ENCODE results near the gene OR6B1. TPM values are rescaled to one million over a fixed set of nuclear protein-coding genes. Genes with fewer than 3 reads are reported as not detected.

Gene OR6B1
- total and polyA plus RNA-seq, 2 donors (not counting 3 experiments of a cell fraction or from before 2014, with no cell fraction given): not detected

- FAIRE-seq (no peak), DNase-seq (ENCODE audit: low read depth, low spot score) (no peak)
- BruUV-seq (replicated peaks): no TSS peak
- Histone ChIP-seq H3K27ac (ENCODE audit: insufficient read depth, low read depth, low read length) (no peak overlapping the region), H3K4me3 (replicated peaks in 1 of 3; ENCODE audit: insufficient read depth in 1 of 3, low read depth in 1 of 3, low read length in 3 of 3) (no peak overlapping the region), H2AFZ (ENCODE audit: low read depth, low read length) (no peak overlapping the region), H3K79me2 (ENCODE audit: control insufficient read depth, insufficient read depth, low read length) (no peaks in the 10 kb centered on the region), H3K9ac (replicated peaks; ENCODE audit: extremely low read depth, insufficient read depth, low read length) (no peak overlapping the region), H3K36me3 (ENCODE audit: control insufficient read depth in 2 of 2, extremely low read depth in 1 of 2, insufficient read depth in 2 of 2, low read length in 2 of 2) (no peaks in the 10 kb centered on the region), H3K27me3 (ENCODE audit: control insufficient read depth in 2 of 2, insufficient read depth in 2 of 2, low read length in 2 of 2) (peaks cover 4 to 8% of the 10 kb centered on the region in 2 experiments), H3K4me1 (ENCODE audit: control insufficient read depth, extremely low read depth, insufficient read depth, low read length) (no peaks in the 10 kb centered on the region), H4K20me1 (replicated peaks; ENCODE audit: control insufficient read depth, extremely low read depth, insufficient read depth, low read length) (no peaks in the 10 kb centered on the region), H3K9me1 (replicated peaks; ENCODE audit: control insufficient read depth, extremely low read depth, insufficient read depth, low read length) (no peaks in the 10 kb centered on the region), H3K9me3 (replicated peaks; ENCODE audit: control insufficient read depth, insufficient read depth, low read length) (no peaks in the 10 kb centered on the region), H3K4me2 (ENCODE audit: insufficient read depth, low read length) (no peak overlapping the region)
- dilution Hi-C loops (cut with MboI; ENCODE audit: extremely low pct_ligation_motif_present, low sequenced_read_pairs): no loop called here
- intact Hi-C loops (cut with micrococcal nuclease): no loop called here
- CTCF ChIA-PET: no interaction called here
- TF ChIP-seq FOS (IDR thresholded peaks at IDR 0.05; ENCODE audit: borderline replicate concordance, insufficient read depth, low read length): no peak
- TF ChIP-seq EZH2 (IDR thresholded peaks at IDR 0.05; ENCODE audit: borderline replicate concordance, low read depth, low read length, severe bottlenecking): no peak
- TF ChIP-seq GATA2 (IDR thresholded peaks at IDR 0.05; ENCODE audit: insufficient read depth, insufficient read length, low read depth, low read length): no peak
- POLR2A ChIA-PET: no interaction called here
Observed at GRCh38 chr7:143960813-143961610, 39.1 kb upstream of the OR6B1 start.

- dilution Hi-C loops (cut with MboI; ENCODE audit: extremely low pct_ligation_motif_present, low sequenced_read_pairs): no loop called here
- H3K4me2 ChIP-seq (ENCODE audit: insufficient read depth, low read length): no peak overlapping the region
- no peak overlapping the region for H3K4me3 ChIP-seq (replicated peaks in 1 of 3; ENCODE audit: insufficient read depth in 1 of 3, low read depth in 1 of 3, low read length in 3 of 3)
- no peak overlapping the region for H2AFZ ChIP-seq (ENCODE audit: low read depth, low read length)
- H3K9me3 ChIP-seq (replicated peaks; ENCODE audit: control insufficient read depth, insufficient read depth, low read length): no peaks in the 10 kb centered on the region
- intact Hi-C loops (cut with micrococcal nuclease): no loop called here
- ChIA-PET CTCF (no interaction called here), POLR2A (no interaction called here)
- FAIRE-seq: no peak
- H3K36me3 ChIP-seq (ENCODE audit: control insufficient read depth in 2 of 2, extremely low read depth in 1 of 2, insufficient read depth in 2 of 2, low read length in 2 of 2): no peaks in the 10 kb centered on the region
- no peak for TF ChIP-seq CTCF (IDR thresholded peaks at IDR 0.05; ENCODE audit: extremely low read depth in 1 of 2, insufficient read depth in 1 of 2, low read depth in 1 of 2, low read length in 2 of 2)
- TF ChIP-seq POLR2AphosphoS5 (IDR thresholded peaks at IDR 0.05; ENCODE audit: insufficient read depth, low read depth, low read length): no peak
- TF ChIP-seq MAX (IDR thresholded peaks at IDR 0.05; ENCODE audit: insufficient read depth, insufficient read length): no peak
- TF ChIP-seq JUN (IDR thresholded peaks at IDR 0.05; ENCODE audit: borderline replicate concordance, insufficient read depth, insufficient read length, low read depth): no peak
- TF ChIP-seq FOS (IDR thresholded peaks at IDR 0.05; ENCODE audit: borderline replicate concordance, insufficient read depth, low read length): no peak
- TF ChIP-seq POLR2A (IDR thresholded peaks at IDR 0.05; ENCODE audit: low read depth, low read length): no peak
- no peak for TF ChIP-seq EZH2 (IDR thresholded peaks at IDR 0.05; ENCODE audit: borderline replicate concordance, low read depth, low read length, severe bottlenecking)
- TF ChIP-seq MYC (IDR thresholded peaks at IDR 0.05; ENCODE audit: low read depth, low read length): no peak
- TF ChIP-seq GATA2 (IDR thresholded peaks at IDR 0.05; ENCODE audit: insufficient read depth, insufficient read length, low read depth, low read length): no peak
- H3K27ac ChIP-seq (ENCODE audit: insufficient read depth, low read depth, low read length): no peak overlapping the region
- no peaks in the 10 kb centered on the region for H3K9me1 ChIP-seq (replicated peaks; ENCODE audit: control insufficient read depth, extremely low read depth, insufficient read depth, low read length)
- no peaks in the 10 kb centered on the region for H3K79me2 ChIP-seq (ENCODE audit: control insufficient read depth, insufficient read depth, low read length)
- H3K9ac ChIP-seq (replicated peaks; ENCODE audit: extremely low read depth, insufficient read depth, low read length): no peak overlapping the region
- H3K4me1 ChIP-seq (ENCODE audit: control insufficient read depth, extremely low read depth, insufficient read depth, low read length): no peaks in the 10 kb centered on the region
- no peak for DNase-seq (ENCODE audit: low read depth, low spot score)
- BruUV-seq (replicated peaks): no TSS peak
- no peaks in the 10 kb centered on the region for H3K27me3 ChIP-seq (ENCODE audit: control insufficient read depth in 2 of 2, insufficient read depth in 2 of 2, low read length in 2 of 2)
- H4K20me1 ChIP-seq (replicated peaks; ENCODE audit: control insufficient read depth, extremely low read depth, insufficient read depth, low read length): no peaks in the 10 kb centered on the region
Observed at GRCh38 chr7:143965280-143965679, 34.8 kb upstream of the OR6B1 start.
